Natural killer cell (primary cell): ENCODE data around the gene COL5A1. TPM values are rescaled to one million over a fixed set of nuclear protein-coding genes. Genes with fewer than 3 reads are reported as not detected.

Source experiments
- ATAC-seq, 3 donors: fragments of 150-1000 bp in 2 of 3; fragments of 200-7000 bp in 1 of 3; cut with Tn5 transposase; 1 replicate in 1 of 3; 2 replicates in 2 of 3; pipeline ENCODE4 v1.10.0; 2021; ENCODE audit warnings: mild to moderate bottlenecking in 2 of 3, moderate library complexity in 2 of 3
- DNase-seq, 2 donors: peaks; one replicate each; pipeline versions ENCODE4 v3.0.0 to v3.0.0-alpha.2; 2013 to 2021; ENCODE audit warnings: mixed read lengths in 1 of 2
- H3K27ac ChIP-seq: one replicate; pipeline ENCODE4 v1.5.1; 2013; ENCODE audit warnings: mild to moderate bottlenecking, low read length
- H3K27me3 ChIP-seq: one replicate; pipeline ENCODE4 v1.6.1; 2013; ENCODE audit warnings: low read length; ENCODE audit not compliant: control insufficient read depth, insufficient read depth
- H3K36me3 ChIP-seq: one replicate; pipeline ENCODE4 v1.6.1; 2013; ENCODE audit warnings: low read length; ENCODE audit not compliant: control insufficient read depth, insufficient read depth
- H3K4me1 ChIP-seq: one replicate; pipeline ENCODE4 v1.6.1; 2013; ENCODE audit warnings: low read length; ENCODE audit not compliant: control insufficient read depth, insufficient read depth
- H3K4me3 ChIP-seq: one replicate; pipeline ENCODE4 v1.5.1; 2013; ENCODE audit warnings: low read length
- H3K9me3 ChIP-seq: one replicate; pipeline ENCODE4 v1.6.1; 2013; ENCODE audit warnings: low read length; ENCODE audit not compliant: control insufficient read depth, insufficient read depth
- H3K27ac Mint-ChIP-seq, 2 donors: one replicate each; pipeline ENCODE4 v1.8.0; 2022; ENCODE audit warnings: mild to moderate bottlenecking in 2 of 2, mixed read lengths in 2 of 2, moderate library complexity in 1 of 2
- H3K27me3 Mint-ChIP-seq, 2 donors: one replicate each; pipeline ENCODE4 v1.8.0; 2022; ENCODE audit warnings: low read depth in 2 of 2, mixed read lengths in 2 of 2
- H3K36me3 Mint-ChIP-seq: one replicate; pipeline ENCODE4 v1.8.0; 2022; ENCODE audit warnings: mixed read lengths
- H3K4me1 Mint-ChIP-seq, 2 donors: one replicate each; pipeline ENCODE4 v1.8.0; 2022; ENCODE audit warnings: mixed read lengths in 2 of 2
- H3K4me3 Mint-ChIP-seq: one replicate; pipeline ENCODE4 v1.8.0; 2022; ENCODE audit warnings: mild to moderate bottlenecking, moderate library complexity, mixed read lengths
- H3K9me3 Mint-ChIP-seq, 2 donors: one replicate each; pipeline ENCODE4 v1.8.0; 2022; ENCODE audit warnings: mixed read lengths in 2 of 2
- CTCF ChIP-seq: fragments of 200-600 bp; IDR thresholded peaks from one replicate; pipeline ENCODE4 v1.8.0; 2022; ENCODE audit warnings: antibody characterized with exemption
- WGBS: methylation state at CpG from one replicate; pipeline ENCODE4 v1.1.7; 2013; ENCODE audit warnings: missing lambda C conversion rate; ENCODE audit not compliant: insufficient coverage; 5-methylcytosine and 5-hydroxymethylcytosine counted together
- intact Hi-C: fragments of 100-400 bp; cut with micrococcal nuclease; formaldehyde crosslinking; loops from one replicate; pipeline ENCODE4 v1.14.2; 2022
- total RNA-seq, 4 donors: library from RNA; stranded (reverse); fragments of 120-200 nt in 1 of 4; gene quantifications; one replicate each; pipeline versions ENCODE4 v1.2.3 to v1.2.4, GENCODE V29; 2013 to 2022

Gene COL5A1
- under 1 TPM; 0.11 to 0.28 (median 0.23) TPM for total RNA-seq
- 0.54 TPM for total RNA-seq (2013)

- H3K9me3 Mint-ChIP-seq = no peaks in the 10 kb centered on the region
- peaks cover 12 to 14% of the 10 kb centered on the region in 2 donors for H3K27me3 Mint-ChIP-seq
- peak in 2 of 3 donors; percentile 71 to 91 for ATAC-seq
- no peaks in the 10 kb centered on the region for H3K4me1 Mint-ChIP-seq
- peak within 1 kb of the TSS; percentile 52 for H3K4me3 Mint-ChIP-seq
- H3K36me3 Mint-ChIP-seq = no peaks in the 10 kb centered on the region
- whole genome bisulfite sequencing = 2% methylated on average over 72 of the region's 72 CpGs
- DNase-seq = peak in 1 of 2 donors; percentile 62
- TF ChIP-seq CTCF = no peak
- no peak within 1 kb of the TSS for H3K27ac Mint-ChIP-seq
- H3K4me1 ChIP-seq = no peaks in the 10 kb centered on the region
- H3K9me3 ChIP-seq = no peaks in the 10 kb centered on the region
- H3K4me3 ChIP-seq = no peak within 1 kb of the TSS
- no peaks in the 10 kb centered on the region for H3K36me3 ChIP-seq
- H3K27ac ChIP-seq = no peak within 1 kb of the TSS
- H3K27me3 ChIP-seq = peaks cover 3% of the 10 kb centered on the region
- intact Hi-C loops = no loop called here
Observed at GRCh38 chr9:134641173-134641989, at the start of gene COL5A1. Gene COL5A1, plus strand, starts transcription at chr9:134641803. Its CDS starts 385 bp downstream, at chr9:134642188.

- H3K36me3 Mint-ChIP-seq = no peaks in the 10 kb centered on the region
Observed at GRCh38 chr9:134592018-134592818, 49.4 kb upstream of the COL5A1 start.

GRCh38 chr9:134592819-134593200 is 48.8 kb upstream of the COL5A1 start:
- H3K4me3 Mint-ChIP-seq = no peak overlapping the region
- DNase-seq (no peak), ATAC-seq (no peak)
- peaks cover 0 to 8% of the 10 kb centered on the region in 2 donors for H3K27me3 Mint-ChIP-seq
- 64% methylated on average over 9 of the region's 9 CpGs for WGBS
- no peak for TF ChIP-seq CTCF
- no peaks in the 10 kb centered on the region for H3K36me3 ChIP-seq
- no peaks in the 10 kb centered on the region for H3K4me1 ChIP-seq
- no peaks in the 10 kb centered on the region for H3K9me3 Mint-ChIP-seq
- no peak overlapping the region for H3K27ac ChIP-seq
- intact Hi-C loops = loop anchor here (10.0 kb wide), 1 partner anchor 148 kb away; no protein-coding TSS in a partner anchor
- no peak overlapping the region for H3K27ac Mint-ChIP-seq
- no peaks in the 10 kb centered on the region for H3K27me3 ChIP-seq
- H3K4me3 ChIP-seq = no peak overlapping the region
- no peaks in the 10 kb centered on the region for H3K9me3 ChIP-seq
- H3K36me3 Mint-ChIP-seq = no peaks in the 10 kb centered on the region
- H3K4me1 Mint-ChIP-seq = no peaks in the 10 kb centered on the region

More at GRCh38 chr9:134592018-134592818, 49.4 kb upstream of the COL5A1 start:
- no peak for TF ChIP-seq CTCF
- DNase-seq (no peak), ATAC-seq (no peak)
- peaks cover 0 to 8% of the 10 kb centered on the region in 2 donors for H3K27me3 Mint-ChIP-seq
- no peaks in the 10 kb centered on the region for H3K4me1 Mint-ChIP-seq
- no peaks in the 10 kb centered on the region for H3K9me3 ChIP-seq
- H3K36me3 ChIP-seq = no peaks in the 10 kb centered on the region
- 84% methylated on average over 34 of the region's 34 CpGs for WGBS
- no peak overlapping the region for H3K27ac ChIP-seq
- H3K4me1 ChIP-seq = no peaks in the 10 kb centered on the region
- intact Hi-C loops = loop anchor here (10.0 kb wide), 1 partner anchor 147 kb away; no protein-coding TSS in a partner anchor
- H3K4me3 Mint-ChIP-seq = no peak overlapping the region
- H3K27me3 ChIP-seq = no peaks in the 10 kb centered on the region
- H3K4me3 ChIP-seq = no peak overlapping the region
- H3K9me3 Mint-ChIP-seq = no peaks in the 10 kb centered on the region
- H3K27ac Mint-ChIP-seq = no peak overlapping the region
